ENCODE results near the gene PLA2G4E. TPM values are rescaled to one million over a fixed set of nuclear protein-coding genes. Genes with fewer than 3 reads are reported as not detected.

Gene PLA2G4E
- total RNA-seq, 1 experiment from 2014 or later: not detected

DNA sequence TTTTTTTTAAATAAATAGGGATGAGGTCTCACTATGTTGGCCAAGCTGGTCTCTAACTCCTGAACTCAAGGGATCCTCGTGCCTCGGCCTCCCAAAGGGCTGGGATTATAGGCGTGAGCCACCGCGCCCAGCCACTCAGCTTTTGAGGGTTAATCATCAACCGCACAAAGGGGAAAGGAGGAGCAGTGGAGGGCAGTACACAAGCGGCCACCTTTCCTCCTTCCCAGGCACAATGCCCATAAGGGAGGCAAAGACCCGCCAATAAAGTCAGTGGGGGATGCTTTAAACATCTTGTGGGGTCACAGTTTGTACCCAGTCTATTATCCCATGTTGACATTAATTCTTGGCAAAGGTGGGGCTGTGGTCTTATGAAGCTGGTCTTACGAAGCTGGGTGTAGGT is 80.9 kb downstream of the PLA2G4E start:
- Histone ChIP-seq H3K4me1 (ENCODE audit: insufficient read depth, low read length) (peaks cover 64% of the 10 kb centered on the region), H3K9me3 (ENCODE audit: low read length) (no peaks in the 10 kb centered on the region)

DNA sequence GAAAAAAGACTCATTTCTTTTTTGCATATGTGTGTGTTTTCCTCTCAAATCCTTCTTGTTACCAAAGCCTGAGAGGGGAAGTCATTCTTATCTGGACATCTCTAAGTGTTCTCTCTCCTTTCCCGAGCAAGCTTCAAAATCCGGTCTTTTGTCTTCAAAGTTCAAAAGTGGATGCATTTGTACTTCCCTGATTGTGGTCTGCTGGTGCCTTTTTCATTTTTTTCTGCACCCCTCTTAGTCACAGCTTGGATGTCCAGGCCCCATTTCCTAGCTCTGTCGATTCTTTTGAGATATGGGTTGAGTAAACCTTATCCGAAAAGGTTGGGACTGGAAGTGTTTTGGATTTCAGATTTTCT is 83.3 kb downstream of the PLA2G4E start:
- ChIA-PET CTCF (no interaction called here), POLR2A (ENCODE audit: unreplicated experiment) (no interaction called here)
- H3K4me3 ChIP-seq (ENCODE audit: low read length): no peak overlapping the region
- peaks cover 7% of the 10 kb centered on the region for H3F3A ChIP-seq (ENCODE audit: low read length, unreplicated experiment)
- no peak overlapping the region for H3K9ac ChIP-seq (ENCODE audit: low read length)
- H3K27me3 ChIP-seq (ENCODE audit: low read length): no peaks in the 10 kb centered on the region
- no peak overlapping the region for H3K4me2 ChIP-seq (ENCODE audit: low read length)
- no peak overlapping the region for H3K27ac ChIP-seq (ENCODE audit: low read length)
- no peaks in the 10 kb centered on the region for H3K9me2 ChIP-seq (replicated peaks; ENCODE audit: low read length)
- peaks cover 82% of the 10 kb centered on the region for H3K79me2 ChIP-seq (ENCODE audit: low read length)
- no peaks in the 10 kb centered on the region for H4K20me1 ChIP-seq (ENCODE audit: low read length)
- TF ChIP-seq, protein P1, sequence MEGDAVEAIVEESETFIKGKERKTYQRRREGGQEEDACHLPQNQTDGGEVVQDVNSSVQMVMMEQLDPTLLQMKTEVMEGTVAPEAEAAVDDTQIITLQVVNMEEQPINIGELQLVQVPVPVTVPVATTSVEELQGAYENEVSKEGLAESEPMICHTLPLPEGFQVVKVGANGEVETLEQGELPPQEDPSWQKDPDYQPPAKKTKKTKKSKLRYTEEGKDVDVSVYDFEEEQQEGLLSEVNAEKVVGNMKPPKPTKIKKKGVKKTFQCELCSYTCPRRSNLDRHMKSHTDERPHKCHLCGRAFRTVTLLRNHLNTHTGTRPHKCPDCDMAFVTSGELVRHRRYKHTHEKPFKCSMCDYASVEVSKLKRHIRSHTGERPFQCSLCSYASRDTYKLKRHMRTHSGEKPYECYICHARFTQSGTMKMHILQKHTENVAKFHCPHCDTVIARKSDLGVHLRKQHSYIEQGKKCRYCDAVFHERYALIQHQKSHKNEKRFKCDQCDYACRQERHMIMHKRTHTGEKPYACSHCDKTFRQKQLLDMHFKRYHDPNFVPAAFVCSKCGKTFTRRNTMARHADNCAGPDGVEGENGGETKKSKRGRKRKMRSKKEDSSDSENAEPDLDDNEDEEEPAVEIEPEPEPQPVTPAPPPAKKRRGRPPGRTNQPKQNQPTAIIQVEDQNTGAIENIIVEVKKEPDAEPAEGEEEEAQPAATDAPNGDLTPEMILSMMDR (conservative IDR thresholded peaks at IDR 0.05; ENCODE audit: low read depth, low read length): no peak
- TF ChIP-seq EZH2 (IDR thresholded peaks at IDR 0.05; ENCODE audit: low read length, unreplicated experiment) (no peak), EZH2phosphoT487 (IDR thresholded peaks at IDR 0.05; ENCODE audit: borderline replicate concordance, low read length) (no peak)
- intact Hi-C loops (cut with micrococcal nuclease): no loop called here
- ATAC-seq: no peak
- no TSS peak for BruUV-seq (replicated peaks)
- H3K36me3 ChIP-seq (ENCODE audit: low read depth, low read length): peaks cover 39% of the 10 kb centered on the region
- H3K4me1 ChIP-seq (ENCODE audit: insufficient read depth, low read length): peaks cover 64% of the 10 kb centered on the region
- no peaks in the 10 kb centered on the region for H3K9me3 ChIP-seq (ENCODE audit: low read length)
- no peak for DNase-seq
- no peak overlapping the region for H2AFZ ChIP-seq (ENCODE audit: low read length)

More for the DNA sequence above, 80.9 kb downstream of the PLA2G4E start:
- peaks cover 52% of the 10 kb centered on the region for H3K36me3 ChIP-seq (ENCODE audit: low read depth, low read length)
- POLR2A ChIA-PET (ENCODE audit: unreplicated experiment): interaction anchor here (0.6 to 1.4 kb wide), 5 partner anchors 9 to 32 kb away, joined by 5 to 7 read pairs (median 6); partner anchors contain the start of gene EHD4
- TF ChIP-seq EZH2phosphoT487 (IDR thresholded peaks at IDR 0.05; ENCODE audit: borderline replicate concordance, low read length) (no peak), EZH2 (IDR thresholded peaks at IDR 0.05; ENCODE audit: low read length, unreplicated experiment) (no peak)
- TF ChIP-seq, protein P1 (conservative IDR thresholded peaks at IDR 0.05; ENCODE audit: low read depth, low read length): no peak
- H2AFZ ChIP-seq (ENCODE audit: low read length): no peak overlapping the region
- H3K9me2 ChIP-seq (replicated peaks; ENCODE audit: low read length): no peaks in the 10 kb centered on the region
- DNase-seq: no peak
- no peak overlapping the region for H3K4me3 ChIP-seq (ENCODE audit: low read length)
- H3K79me2 ChIP-seq (ENCODE audit: low read length): peaks cover 82% of the 10 kb centered on the region
- H3K4me2 ChIP-seq (ENCODE audit: low read length): peak overlapping the region; percentile 49
- H3K27ac ChIP-seq (ENCODE audit: low read length): peak overlapping the region; percentile 95
- intact Hi-C loops (cut with micrococcal nuclease): no loop called here
- CTCF ChIA-PET: interaction anchor here (0.5 to 0.6 kb wide), 3 partner anchors 22 to 118 kb away, joined by 3 to 4 read pairs (median 3); no protein-coding TSS in a partner anchor
- no peaks in the 10 kb centered on the region for H3K27me3 ChIP-seq (ENCODE audit: low read length)
- BruUV-seq (replicated peaks): TSS peak; percentile 57
- H3K9ac ChIP-seq (ENCODE audit: low read length): peak overlapping the region; percentile 69
- H4K20me1 ChIP-seq (ENCODE audit: low read length): no peaks in the 10 kb centered on the region
- no peak; the same call in 1 of the 2 replicates for ATAC-seq
- H3F3A ChIP-seq (ENCODE audit: low read length, unreplicated experiment): peaks cover 7% of the 10 kb centered on the region

DNA sequence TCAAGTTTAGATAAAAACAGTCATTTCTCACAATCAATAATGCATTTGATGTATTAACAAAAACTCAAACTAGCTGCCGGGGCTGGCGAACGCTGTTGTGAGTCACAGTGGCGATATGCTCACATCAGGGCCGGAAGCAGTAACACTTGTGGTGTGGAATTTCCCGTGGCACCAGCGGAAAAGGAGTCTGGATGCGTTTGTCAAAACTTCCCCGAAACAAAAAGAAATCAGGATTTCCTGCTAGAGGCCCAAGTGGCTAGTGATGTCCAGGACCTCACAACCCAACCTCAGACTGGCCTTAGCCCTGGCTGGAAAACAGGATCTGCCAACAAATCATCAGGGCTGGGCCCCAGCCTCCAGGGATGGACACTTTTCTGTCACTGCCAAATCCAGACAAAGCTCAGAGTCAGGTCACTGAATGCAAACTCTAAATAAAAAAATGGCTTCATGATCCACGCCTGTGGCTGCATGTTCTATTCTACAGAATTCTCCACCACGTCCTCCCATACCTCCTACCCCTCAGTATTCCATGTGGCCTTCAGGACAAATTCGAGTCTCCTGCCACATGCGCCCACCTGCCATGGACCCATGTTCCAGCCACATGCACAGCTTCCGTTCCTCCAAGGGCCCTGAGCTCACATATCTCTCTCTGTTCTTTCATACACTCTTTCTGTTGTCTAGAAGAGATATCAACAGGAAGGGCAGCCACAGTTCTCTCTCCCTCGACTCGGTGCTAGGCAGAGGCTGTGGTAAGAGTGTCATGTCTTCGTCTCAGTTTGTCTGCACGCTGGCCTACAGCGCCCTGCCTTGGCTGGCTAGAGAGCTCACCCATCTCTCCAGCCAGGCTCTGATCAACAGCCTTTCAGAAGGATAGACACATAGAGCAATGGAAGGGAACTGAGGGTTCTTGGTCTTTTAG is 83.9 kb downstream of the PLA2G4E start:
- no TSS peak for BruUV-seq (replicated peaks)
- Histone ChIP-seq H2AFZ (ENCODE audit: low read length) (no peak overlapping the region), H3K79me2 (ENCODE audit: low read length) (peaks cover 83% of the 10 kb centered on the region), H3K9me2 (replicated peaks; ENCODE audit: low read length) (no peaks in the 10 kb centered on the region), H3K27me3 (ENCODE audit: low read length) (no peaks in the 10 kb centered on the region), H3K4me1 (ENCODE audit: insufficient read depth, low read length) (peaks cover 69% of the 10 kb centered on the region), H3K4me2 (ENCODE audit: low read length) (no peak overlapping the region), H3F3A (ENCODE audit: low read length, unreplicated experiment) (peaks cover 7% of the 10 kb centered on the region), H3K27ac (ENCODE audit: low read length) (no peak overlapping the region), H3K9ac (ENCODE audit: low read length) (no peak overlapping the region), H3K9me3 (ENCODE audit: low read length) (no peaks in the 10 kb centered on the region), H4K20me1 (ENCODE audit: low read length) (no peaks in the 10 kb centered on the region), H3K4me3 (ENCODE audit: low read length) (no peak overlapping the region), H3K36me3 (ENCODE audit: low read depth, low read length) (peaks cover 41% of the 10 kb centered on the region)
- ChIA-PET POLR2A (ENCODE audit: unreplicated experiment) (interaction anchor here (0.9 kb wide), 1 partner anchor 34 kb away, joined by 3 read pairs; no protein-coding TSS in a partner anchor), CTCF (no interaction called here)
- intact Hi-C loops (cut with micrococcal nuclease): no loop called here
- DNase-seq (no peak), ATAC-seq (no peak)
- TF ChIP-seq EZH2 (IDR thresholded peaks at IDR 0.05; ENCODE audit: low read length, unreplicated experiment) (no peak), EZH2phosphoT487 (IDR thresholded peaks at IDR 0.05; ENCODE audit: borderline replicate concordance, low read length) (no peak)
- TF ChIP-seq, protein P1 (conservative IDR thresholded peaks at IDR 0.05; ENCODE audit: low read depth, low read length): no peak
